ENCODE measurements around the gene ATP6AP1.

GRCh38 chrX:154431341-154431740, 2.9 kb downstream of the ATP6AP1 start:
- TF ChIP-seq, protein P1, sequence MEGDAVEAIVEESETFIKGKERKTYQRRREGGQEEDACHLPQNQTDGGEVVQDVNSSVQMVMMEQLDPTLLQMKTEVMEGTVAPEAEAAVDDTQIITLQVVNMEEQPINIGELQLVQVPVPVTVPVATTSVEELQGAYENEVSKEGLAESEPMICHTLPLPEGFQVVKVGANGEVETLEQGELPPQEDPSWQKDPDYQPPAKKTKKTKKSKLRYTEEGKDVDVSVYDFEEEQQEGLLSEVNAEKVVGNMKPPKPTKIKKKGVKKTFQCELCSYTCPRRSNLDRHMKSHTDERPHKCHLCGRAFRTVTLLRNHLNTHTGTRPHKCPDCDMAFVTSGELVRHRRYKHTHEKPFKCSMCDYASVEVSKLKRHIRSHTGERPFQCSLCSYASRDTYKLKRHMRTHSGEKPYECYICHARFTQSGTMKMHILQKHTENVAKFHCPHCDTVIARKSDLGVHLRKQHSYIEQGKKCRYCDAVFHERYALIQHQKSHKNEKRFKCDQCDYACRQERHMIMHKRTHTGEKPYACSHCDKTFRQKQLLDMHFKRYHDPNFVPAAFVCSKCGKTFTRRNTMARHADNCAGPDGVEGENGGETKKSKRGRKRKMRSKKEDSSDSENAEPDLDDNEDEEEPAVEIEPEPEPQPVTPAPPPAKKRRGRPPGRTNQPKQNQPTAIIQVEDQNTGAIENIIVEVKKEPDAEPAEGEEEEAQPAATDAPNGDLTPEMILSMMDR (IDR thresholded peaks at IDR 0.05): no peak
- TF ChIP-seq POLR2AphosphoS5 (IDR thresholded peaks at IDR 0.05) (no peak), EP300 (IDR thresholded peaks at IDR 0.05) (no peak), POLR2A (IDR thresholded peaks at IDR 0.05) (no peak)

Measured in gastroesophageal sphincter (tissue), 3 donors.